Keratinocyte (primary cell): ENCODE data around the gene CCNI.

Source experiments
- CTCF ChIP-seq, 3 experiments: IDR thresholded peaks in 1 of 3; conservative IDR thresholded peaks in 1 of 3; optimal IDR thresholded peaks in 1 of 3; 2 replicates in 2 of 3; 3 replicates in 1 of 3; pipeline versions ENCODE3 to v1.5.1; 2011; ENCODE audit warnings: low read length in 3 of 3, mild to moderate bottlenecking in 3 of 3, moderate library complexity in 2 of 3, control low read depth in 1 of 3, inconsistent platforms in 1 of 3; ENCODE audit not compliant: insufficient read depth in 2 of 3; ENCODE audit errors: extremely low read depth in 1 of 3
- EZH2 ChIP-seq: IDR thresholded peaks from one replicate; pipeline ENCODE4 v1.6.1; 2012; ENCODE audit warnings: inconsistent platforms, mild to moderate bottlenecking, low read length, moderate library complexity

- no peak for TF ChIP-seq EZH2
- TF ChIP-seq CTCF (optimal IDR thresholded peaks at IDR 0.05 in 1 of 3, IDR thresholded peaks at IDR 0.05 in 1 of 3, conservative IDR thresholded peaks at IDR 0.05 in 1 of 3; ENCODE audit: extremely low read depth in 1 of 3, insufficient read depth in 2 of 3, low read length in 3 of 3), result no peak
Measured at GRCh38 chr4:77020017-77020416, 55.8 kb downstream of the CCNI start.
